Brain microvascular endothelial cell (primary cell): ENCODE results near the gene C10orf67.
"Not testable (repeated sequence)": the region's sequence is repeated elsewhere in the genome, so short reads cannot be mapped to it uniquely, and the experiment has no call there.

ENCODE experiments used
- DNase-seq: peaks from one replicate; pipeline ENCODE4 v3.0.0-alpha.2; 2020
- H3K27ac ChIP-seq: fragments of 250-450 bp; sonication (Bioruptor Pico); 2 replicates; pipeline ENCODE4 v1.5.1; 2020; ENCODE audit warnings: mild to moderate bottlenecking, moderate library complexity
- H3K27me3 ChIP-seq: fragments of 250-450 bp; sonication (Bioruptor Pico); replicated peaks from 2 replicates; pipeline ENCODE4 v1.5.1; 2020; ENCODE audit warnings: mild to moderate bottlenecking
- H3K36me3 ChIP-seq: fragments of 250-450 bp; sonication (Bioruptor Pico); replicated peaks from 2 replicates; pipeline ENCODE4 v1.5.1; 2020; ENCODE audit warnings: mild to moderate bottlenecking
- H3K4me3 ChIP-seq: 2 replicates; pipeline ENCODE4 v1.5.1; 2011; ENCODE audit warnings: low read depth, mild to moderate bottlenecking, control low read depth, low read length, moderate library complexity
- CTCF ChIP-seq: IDR thresholded peaks from 2 replicates; pipeline ENCODE4 v1.5.1; 2011; ENCODE audit warnings: low read depth, mild to moderate bottlenecking, moderate library complexity, low read length, control low read depth, inconsistent platforms; ENCODE audit errors: missing control alignments
- in situ Hi-C: cut with HindIII; loops from 2 replicates; pipeline ENCODE4 v1.10.0; 2017; ENCODE audit warnings: low sequenced_read_pairs, low pct_ligation_motif_present

Gene C10orf67

GRCh38 chr10:23263441-23264164, 81.0 kb downstream of the C10orf67 start:
- no peak for TF ChIP-seq CTCF
- no peak for DNase-seq
- Histone ChIP-seq H3K4me3 (no peak overlapping the region), H3K27ac (no peak overlapping the region), H3K27me3 (no peaks in the 10 kb centered on the region), H3K36me3 (no peaks in the 10 kb centered on the region)
- in situ Hi-C loops = no loop called here

GRCh38 chr10:23262928-23263327, 81.7 kb downstream of the C10orf67 start:
- in situ Hi-C loops = no loop called here
- DNase-seq = no peak
- Histone ChIP-seq H3K27ac (no peak overlapping the region), H3K27me3 (no peaks in the 10 kb centered on the region), H3K36me3 (no peaks in the 10 kb centered on the region), H3K4me3 (no peak overlapping the region)
- TF ChIP-seq CTCF = no peak

GRCh38 chr10:23258516-23258915, 86.1 kb downstream of the C10orf67 start:
- in situ Hi-C loops = no loop called here
- Histone ChIP-seq H3K36me3 (no peaks in the 10 kb centered on the region), H3K27ac (no peak overlapping the region), H3K27me3 (no peaks in the 10 kb centered on the region), H3K4me3 (no peak overlapping the region)
- no peak for TF ChIP-seq CTCF
- DNase-seq = no peak

GRCh38 chr10:23253780-23254179, 90.8 kb downstream of the C10orf67 start:
- in situ Hi-C loops = no loop called here
- Histone ChIP-seq H3K27me3 (no peaks in the 10 kb centered on the region), H3K36me3 (no peaks in the 10 kb centered on the region), H3K4me3 (no peak overlapping the region), H3K27ac (no peak overlapping the region)
- no peak for TF ChIP-seq CTCF
- DNase-seq = no peak

- in situ Hi-C loops, H3K27me3 ChIP-seq, H3K27ac ChIP-seq, DNase-seq, H3K4me3 ChIP-seq, H3K36me3 ChIP-seq: not testable (repeated sequence)
These were observed 91.7 kb downstream of the C10orf67 start for GRCh38 chr10:23252859-23253258.

- H3K36me3 ChIP-seq, DNase-seq, H3K27ac ChIP-seq, H3K27me3 ChIP-seq, in situ Hi-C loops, H3K4me3 ChIP-seq: not testable (repeated sequence)
These were observed 102.8 kb downstream of the C10orf67 start for GRCh38 chr10:23241779-23242178.

- in situ Hi-C loops = no loop called here
These were observed 106.6 kb downstream of the C10orf67 start for GRCh38 chr10:23238015-23238414.

More at GRCh38 chr10:23238015-23238414, 106.6 kb downstream of the C10orf67 start:
- Histone ChIP-seq H3K27me3 (no peaks in the 10 kb centered on the region), H3K27ac (no peak overlapping the region), H3K36me3 (no peaks in the 10 kb centered on the region), H3K4me3 (no peak overlapping the region)
- TF ChIP-seq CTCF = no peak
- no peak for DNase-seq
